Liver (tissue), 3 donors: ENCODE results near the gene SNCG.
"Not testable (repeated sequence)": the region's sequence is repeated elsewhere in the genome, so short reads cannot be mapped to it uniquely, and the experiment has no call there.

Experiments used
- EGR1 ChIP-seq, 2 donors: IDR thresholded peaks; 2 replicates each; pipeline ENCODE4 v1.6.1; 2016 to 2018; ENCODE audit warnings: antibody characterized with exemption in 2 of 2, low read depth in 2 of 2
- FOXA1 ChIP-seq: IDR thresholded peaks from 2 replicates; pipeline ENCODE4 v1.6.1; 2016; ENCODE audit warnings: antibody characterized with exemption
- GABPA ChIP-seq, 2 donors: IDR thresholded peaks in 1 of 2; conservative IDR thresholded peaks in 1 of 2; 2 replicates each; pipeline ENCODE4 v1.6.1; 2016; ENCODE audit warnings: antibody characterized with exemption in 2 of 2, mild to moderate bottlenecking in 1 of 2, moderate library complexity in 1 of 2
- NR2F2 ChIP-seq: IDR thresholded peaks from 2 replicates; pipeline ENCODE4 v1.6.1; 2016; ENCODE audit warnings: antibody characterized with exemption
- RAD21 ChIP-seq, 2 donors: IDR thresholded peaks; 2 replicates each; pipeline ENCODE4 v1.6.1; 2016; ENCODE audit warnings: antibody characterized with exemption in 2 of 2, mild to moderate bottlenecking in 2 of 2
- TAF1 ChIP-seq: conservative IDR thresholded peaks from 2 replicates; pipeline ENCODE4 v1.6.1; 2016; ENCODE audit warnings: antibody characterized with exemption, mild to moderate bottlenecking
- TF ChIP-seq, protein P1 (sequence below): fragments of 150-350 bp; IDR thresholded peaks from 2 replicates; pipeline ENCODE4 v1.5.1; 2017; ENCODE audit warnings: improper control_type of control experiment, low read depth, low read length; ENCODE audit not compliant: missing input control
- TF ChIP-seq, protein P2 (sequence below): IDR thresholded peaks from 2 replicates; pipeline ENCODE4 v1.6.1; 2016; ENCODE audit warnings: antibody characterized with exemption
- TF ChIP-seq, protein P3 (sequence below): IDR thresholded peaks from 2 replicates; pipeline ENCODE4 v1.6.1; 2016; ENCODE audit warnings: antibody characterized with exemption
- TF ChIP-seq, protein P4 (sequence below): IDR thresholded peaks from 2 replicates; pipeline ENCODE4 v1.6.1; 2016; ENCODE audit warnings: antibody characterized with exemption
- donor health status: healthy.
- donor health status: healthy.

DNA sequence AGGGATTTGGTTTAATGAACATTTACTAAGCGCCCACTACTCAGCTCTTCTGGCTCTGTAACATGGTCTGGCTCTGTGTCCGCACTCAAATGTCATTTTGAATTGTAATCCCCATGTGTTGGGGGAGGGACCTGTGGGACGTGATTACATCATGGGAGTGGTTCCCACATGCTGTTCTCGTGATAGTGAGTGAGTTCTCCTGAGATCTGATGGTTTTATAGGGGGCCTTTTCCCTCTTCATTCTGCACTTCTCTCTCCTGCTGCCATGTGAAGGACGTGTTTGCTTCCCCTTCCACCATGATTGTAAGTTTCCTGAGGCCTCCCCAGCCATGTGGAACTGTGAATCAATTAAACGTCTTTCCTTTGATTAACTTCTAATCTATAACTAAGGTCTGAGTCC, 22.6 kb downstream of the SNCG start:
- TF ChIP-seq, protein P1, sequence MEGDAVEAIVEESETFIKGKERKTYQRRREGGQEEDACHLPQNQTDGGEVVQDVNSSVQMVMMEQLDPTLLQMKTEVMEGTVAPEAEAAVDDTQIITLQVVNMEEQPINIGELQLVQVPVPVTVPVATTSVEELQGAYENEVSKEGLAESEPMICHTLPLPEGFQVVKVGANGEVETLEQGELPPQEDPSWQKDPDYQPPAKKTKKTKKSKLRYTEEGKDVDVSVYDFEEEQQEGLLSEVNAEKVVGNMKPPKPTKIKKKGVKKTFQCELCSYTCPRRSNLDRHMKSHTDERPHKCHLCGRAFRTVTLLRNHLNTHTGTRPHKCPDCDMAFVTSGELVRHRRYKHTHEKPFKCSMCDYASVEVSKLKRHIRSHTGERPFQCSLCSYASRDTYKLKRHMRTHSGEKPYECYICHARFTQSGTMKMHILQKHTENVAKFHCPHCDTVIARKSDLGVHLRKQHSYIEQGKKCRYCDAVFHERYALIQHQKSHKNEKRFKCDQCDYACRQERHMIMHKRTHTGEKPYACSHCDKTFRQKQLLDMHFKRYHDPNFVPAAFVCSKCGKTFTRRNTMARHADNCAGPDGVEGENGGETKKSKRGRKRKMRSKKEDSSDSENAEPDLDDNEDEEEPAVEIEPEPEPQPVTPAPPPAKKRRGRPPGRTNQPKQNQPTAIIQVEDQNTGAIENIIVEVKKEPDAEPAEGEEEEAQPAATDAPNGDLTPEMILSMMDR, result not testable (repeated sequence)
- not testable (repeated sequence) for TF ChIP-seq RAD21 (IDR thresholded peaks at IDR 0.05); TAF1; GABPA (IDR thresholded peaks at IDR 0.05 in 1 of 2, conservative IDR thresholded peaks at IDR 0.05 in 1 of 2); EGR1 (IDR thresholded peaks at IDR 0.05; ENCODE audit: low read depth in 2 of 2); NR2F2; FOXA1
- TF ChIP-seq, protein P2, sequence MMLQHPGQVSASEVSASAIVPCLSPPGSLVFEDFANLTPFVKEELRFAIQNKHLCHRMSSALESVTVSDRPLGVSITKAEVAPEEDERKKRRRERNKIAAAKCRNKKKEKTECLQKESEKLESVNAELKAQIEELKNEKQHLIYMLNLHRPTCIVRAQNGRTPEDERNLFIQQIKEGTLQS, result not testable (repeated sequence)
- TF ChIP-seq, protein P3, sequence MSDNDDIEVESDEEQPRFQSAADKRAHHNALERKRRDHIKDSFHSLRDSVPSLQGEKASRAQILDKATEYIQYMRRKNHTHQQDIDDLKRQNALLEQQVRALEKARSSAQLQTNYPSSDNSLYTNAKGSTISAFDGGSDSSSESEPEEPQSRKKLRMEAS, result not testable (repeated sequence)
- TF ChIP-seq, protein P4, sequence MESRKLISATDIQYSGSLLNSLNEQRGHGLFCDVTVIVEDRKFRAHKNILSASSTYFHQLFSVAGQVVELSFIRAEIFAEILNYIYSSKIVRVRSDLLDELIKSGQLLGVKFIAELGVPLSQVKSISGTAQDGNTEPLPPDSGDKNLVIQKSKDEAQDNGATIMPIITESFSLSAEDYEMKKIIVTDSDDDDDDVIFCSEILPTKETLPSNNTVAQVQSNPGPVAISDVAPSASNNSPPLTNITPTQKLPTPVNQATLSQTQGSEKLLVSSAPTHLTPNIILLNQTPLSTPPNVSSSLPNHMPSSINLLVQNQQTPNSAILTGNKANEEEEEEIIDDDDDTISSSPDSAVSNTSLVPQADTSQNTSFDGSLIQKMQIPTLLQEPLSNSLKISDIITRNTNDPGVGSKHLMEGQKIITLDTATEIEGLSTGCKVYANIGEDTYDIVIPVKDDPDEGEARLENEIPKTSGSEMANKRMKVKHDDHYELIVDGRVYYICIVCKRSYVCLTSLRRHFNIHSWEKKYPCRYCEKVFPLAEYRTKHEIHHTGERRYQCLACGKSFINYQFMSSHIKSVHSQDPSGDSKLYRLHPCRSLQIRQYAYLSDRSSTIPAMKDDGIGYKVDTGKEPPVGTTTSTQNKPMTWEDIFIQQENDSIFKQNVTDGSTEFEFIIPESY, result not testable (repeated sequence)
